HG03575 (cell line): ENCODE measurements around the gene VWA7.

Experiments
- ATAC-seq: cut with Tn5 transposase; IDR thresholded peaks from one replicate; pipeline ENCODE4 v1.9.1; 2021; ENCODE audit not compliant: unreplicated experiment, insufficient number of reproducible peaks, low FRiP score; ENCODE audit errors: extremely low read depth

Gene VWA7

DNA sequence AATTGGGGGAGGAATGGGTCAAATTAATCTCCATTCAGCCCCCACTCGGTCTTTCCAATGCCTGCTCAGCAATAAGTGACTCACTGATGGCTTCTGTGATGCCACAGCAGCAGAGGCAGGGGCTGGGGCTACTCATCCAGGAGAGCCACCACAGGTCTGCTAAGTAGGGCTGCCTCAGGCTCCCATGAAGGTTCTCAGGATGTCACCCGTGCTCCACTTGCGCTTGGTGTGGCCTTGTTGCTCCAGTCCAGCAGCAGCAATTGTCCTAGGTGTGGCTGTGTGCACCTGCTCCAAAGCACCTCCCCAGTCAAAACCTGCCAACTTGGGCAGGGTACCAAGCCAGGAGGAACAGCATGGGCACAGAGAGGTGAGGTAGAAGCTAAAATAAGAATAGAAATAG lies 55.0 kb downstream of the VWA7 start:
- no peak for ATAC-seq

DNA sequence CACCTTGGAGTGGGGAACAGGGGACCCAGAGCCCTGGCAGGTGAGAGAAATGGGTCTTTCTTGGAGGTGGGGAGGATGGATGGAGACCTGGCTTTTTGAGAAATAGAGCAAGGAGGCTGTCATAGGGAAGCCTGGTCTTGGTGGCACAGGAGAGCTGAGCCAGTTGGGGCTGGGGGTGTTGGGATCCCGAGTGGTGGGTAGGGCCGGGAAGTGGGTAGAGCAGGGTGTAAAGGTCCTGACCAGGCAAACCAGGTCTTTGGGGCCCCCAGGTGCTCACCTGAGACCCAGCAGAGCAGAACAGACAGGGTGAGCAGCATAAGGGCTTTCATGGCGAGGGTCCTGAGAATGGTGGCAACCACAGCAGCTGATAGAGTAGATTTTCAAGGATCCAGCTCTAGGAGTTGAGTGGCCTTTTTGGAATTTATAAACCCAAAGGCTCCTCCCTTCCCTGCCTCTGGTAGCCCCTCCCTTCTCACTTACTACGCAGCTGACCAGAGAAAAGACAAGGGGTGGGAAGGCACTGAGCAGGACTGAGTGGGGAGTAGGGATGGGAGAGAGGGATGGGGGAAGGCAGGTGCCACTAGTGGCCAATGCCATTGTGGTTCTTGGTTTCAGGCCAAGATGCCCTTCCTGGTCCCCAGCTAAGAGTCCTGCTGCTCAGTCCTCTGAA lies 55.6 kb downstream of the VWA7 start, which contains the start of gene LY6G6C:
LY6G6C (minus strand) TSS at position 396 of the 670 bp plus-strand sequence; CDS start at position 329, 67 bp downstream.
- no peak for ATAC-seq

DNA sequence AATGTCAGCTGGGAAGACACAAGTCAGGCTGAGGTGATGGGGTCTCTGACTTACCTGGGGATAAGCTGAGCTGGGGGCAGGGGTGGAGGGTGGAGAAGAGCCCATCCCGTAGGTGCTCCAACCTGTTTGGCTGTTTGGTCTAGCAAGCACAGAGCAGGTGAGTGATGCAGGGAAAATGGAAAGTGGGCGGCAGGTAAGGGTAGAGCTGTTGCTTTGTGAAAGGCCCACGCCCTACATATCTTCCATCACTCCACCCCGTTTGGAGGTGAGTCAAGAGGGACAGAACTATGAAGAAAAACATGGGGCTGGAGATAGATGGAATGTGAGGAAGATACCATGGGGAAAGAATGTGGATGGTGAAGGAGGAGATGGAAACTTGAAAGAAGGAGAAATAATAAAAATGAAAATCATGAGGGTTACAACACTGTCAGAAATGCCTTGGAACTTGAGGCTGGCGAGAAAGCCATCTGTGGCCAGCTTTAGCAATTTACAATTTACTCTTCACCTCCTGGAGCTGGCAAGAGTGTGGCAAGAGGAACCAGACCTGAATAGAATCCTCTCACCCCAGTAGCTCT lies 56.8 kb downstream of the VWA7 start:
- ATAC-seq = no peak

DNA sequence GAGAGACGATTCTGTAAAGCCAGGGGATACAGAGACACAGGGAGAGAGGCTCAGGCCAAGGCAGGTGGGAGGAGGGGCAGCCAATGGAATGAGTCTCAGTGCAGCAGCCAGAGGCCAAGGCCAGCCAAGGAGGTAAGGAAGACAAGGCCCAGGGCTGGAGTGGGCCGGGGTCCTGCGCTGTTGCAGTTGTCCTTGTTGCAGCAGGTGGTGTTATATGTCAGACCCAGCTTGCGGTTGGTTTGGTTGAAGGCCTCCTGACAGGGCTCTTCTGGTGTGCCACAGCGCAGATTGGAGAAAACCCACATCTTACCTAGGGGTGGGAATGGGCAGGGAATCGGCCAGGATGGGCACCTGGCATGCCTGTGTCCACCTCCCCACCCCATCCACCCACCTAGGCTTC lies 58.1 kb downstream of the VWA7 start:
- no peak for ATAC-seq

DNA sequence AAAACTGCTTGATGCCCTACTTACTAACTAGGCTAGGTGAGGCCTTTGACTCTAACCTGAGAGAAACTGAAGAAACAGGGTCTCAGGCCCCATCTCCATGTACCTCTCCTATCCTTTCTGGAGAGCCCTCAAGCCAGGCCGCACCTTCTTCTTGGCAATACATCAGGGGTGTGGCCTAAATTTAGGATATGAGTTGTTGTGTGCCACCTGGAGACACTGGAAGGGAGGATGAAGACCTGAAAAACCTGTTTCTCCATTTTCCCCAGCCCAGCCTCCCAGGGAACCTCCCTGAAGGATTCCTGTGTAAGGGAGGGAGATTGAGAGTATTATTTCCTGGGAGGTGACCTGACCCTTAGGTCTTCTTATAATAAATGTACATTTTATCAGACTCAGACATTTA lies 58.9 kb downstream of the VWA7 start:
- no peak for ATAC-seq

DNA sequence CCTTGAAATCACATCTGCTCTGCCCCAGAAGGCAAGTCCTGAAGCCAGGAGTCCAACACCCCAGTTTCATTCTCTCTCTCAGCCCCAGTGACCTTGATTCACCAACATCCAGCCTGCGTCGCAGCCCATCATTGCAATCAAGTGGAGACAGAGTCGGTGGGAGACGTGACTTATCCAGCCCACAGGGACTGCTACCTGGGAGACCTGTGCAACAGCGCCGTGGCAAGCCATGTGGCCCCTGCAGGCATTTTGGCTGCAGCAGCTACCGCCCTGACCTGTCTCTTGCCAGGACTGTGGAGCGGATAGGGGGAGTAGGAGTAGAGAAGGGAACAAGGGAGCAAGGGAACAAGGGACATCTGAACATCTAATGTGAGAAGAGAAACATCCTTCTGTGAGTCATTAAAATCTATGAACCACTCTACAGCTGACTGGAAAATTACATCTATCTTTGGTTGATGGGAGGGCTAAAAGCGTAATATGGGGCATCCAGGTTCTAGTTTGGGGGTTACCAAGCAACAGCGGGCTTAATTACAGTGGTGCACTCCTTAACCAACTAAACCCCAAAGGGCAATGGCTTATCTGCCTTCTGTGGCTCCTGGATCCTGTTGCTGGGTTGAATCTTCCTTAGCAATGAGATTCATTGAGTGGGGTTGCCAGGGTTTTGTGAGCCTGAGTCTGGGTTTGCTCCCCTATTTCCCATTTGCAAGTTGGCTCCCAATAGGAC lies 59.5 kb downstream of the VWA7 start:
- ATAC-seq = no peak
